ENCODE results near the gene KDM4F.

KDM4F gene

DNA sequence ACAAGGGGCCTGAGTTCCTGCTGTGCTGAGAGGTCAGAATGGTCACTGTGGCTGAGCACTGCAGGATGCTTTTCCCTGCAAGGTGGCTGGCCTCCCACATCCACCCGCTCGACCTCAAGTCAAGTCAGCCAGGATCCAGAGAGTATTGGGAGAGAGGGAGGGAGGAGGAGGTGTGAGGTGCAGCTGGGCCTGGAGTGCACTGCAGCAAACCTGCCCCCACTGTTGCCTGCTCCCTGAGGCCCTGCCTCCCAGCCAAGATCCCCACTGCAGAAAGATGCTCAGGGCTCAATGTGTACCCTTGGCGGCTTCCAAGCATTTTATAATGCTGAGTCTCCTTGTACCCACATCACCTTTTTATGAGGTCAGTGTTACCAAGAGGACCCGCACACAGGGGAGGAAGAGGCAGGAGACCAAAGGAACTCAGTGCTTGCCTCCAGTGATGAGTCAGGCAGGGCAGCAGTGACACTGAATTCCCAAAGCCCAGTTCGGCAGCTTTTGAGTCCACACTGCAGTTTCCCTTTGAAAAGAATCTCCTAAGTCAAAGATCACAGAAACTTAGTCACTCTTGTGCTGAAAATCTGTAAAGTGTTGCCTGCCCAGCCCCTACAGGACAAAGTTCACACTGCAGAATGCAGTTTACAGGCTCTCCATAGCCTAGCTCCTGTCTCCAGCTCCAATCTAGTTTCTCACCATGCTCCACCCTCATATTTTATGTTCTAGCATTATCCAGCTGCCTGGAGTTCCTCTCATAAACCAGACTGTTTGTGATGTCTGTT lies 43.5 kb downstream of the KDM4F start:
- DNase-seq: no peak

DNA sequence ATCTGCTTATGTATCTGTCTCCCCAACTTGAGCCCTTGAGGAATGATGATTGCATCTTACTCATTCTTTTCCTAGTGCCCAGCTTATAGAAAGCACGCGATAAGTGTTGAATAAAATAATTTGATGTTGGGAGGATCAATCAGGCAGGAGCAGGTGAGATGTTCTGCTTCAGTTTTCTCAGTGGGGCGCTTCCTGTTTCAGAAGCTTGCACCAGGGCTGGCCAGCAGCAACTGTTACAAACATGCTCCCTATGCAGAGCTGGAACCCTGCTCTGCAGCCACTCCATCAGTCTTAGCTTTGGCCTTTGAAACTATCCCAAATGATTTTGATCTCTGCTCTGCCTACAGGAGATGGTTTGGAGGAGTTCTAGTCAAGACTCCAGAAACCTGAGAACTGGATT lies 44.3 kb downstream of the KDM4F start:
- DNase-seq: no peak

DNA sequence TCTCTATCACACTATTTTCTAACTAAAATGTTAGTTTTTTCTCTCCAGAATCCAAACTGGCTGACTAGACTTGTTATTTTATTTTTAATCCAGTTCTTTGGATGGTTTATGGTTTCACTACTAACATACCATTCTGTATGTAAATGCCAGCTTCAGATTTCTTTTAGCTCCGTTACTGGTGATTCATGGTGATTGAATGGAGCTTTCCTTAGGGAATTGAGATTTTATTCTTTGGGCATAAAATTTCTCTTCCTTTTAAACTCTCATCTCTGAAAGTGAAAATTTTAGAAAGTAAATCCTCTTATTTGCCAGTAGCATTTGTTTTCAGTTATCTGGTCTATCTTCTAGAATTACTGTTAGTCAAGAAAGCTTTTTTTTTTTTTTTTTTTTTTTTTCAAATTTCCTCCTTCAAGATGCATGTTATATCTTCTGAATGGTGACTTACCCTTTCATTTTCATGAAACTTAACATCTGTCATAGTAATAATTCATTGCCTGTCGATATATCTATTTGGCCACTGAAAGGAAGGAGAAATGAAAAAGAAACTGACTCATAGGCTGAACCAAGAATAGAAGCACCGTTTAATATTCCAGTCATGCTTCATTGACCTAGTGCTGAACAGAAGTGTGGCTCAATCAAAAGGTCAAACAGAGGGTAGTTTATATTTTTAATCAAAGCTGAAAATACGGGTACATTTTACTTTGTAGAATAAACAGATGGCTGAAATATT lies 46.8 kb downstream of the KDM4F start:
- peak in 1 of 2 experiments; percentile 76 for DNase-seq

DNA sequence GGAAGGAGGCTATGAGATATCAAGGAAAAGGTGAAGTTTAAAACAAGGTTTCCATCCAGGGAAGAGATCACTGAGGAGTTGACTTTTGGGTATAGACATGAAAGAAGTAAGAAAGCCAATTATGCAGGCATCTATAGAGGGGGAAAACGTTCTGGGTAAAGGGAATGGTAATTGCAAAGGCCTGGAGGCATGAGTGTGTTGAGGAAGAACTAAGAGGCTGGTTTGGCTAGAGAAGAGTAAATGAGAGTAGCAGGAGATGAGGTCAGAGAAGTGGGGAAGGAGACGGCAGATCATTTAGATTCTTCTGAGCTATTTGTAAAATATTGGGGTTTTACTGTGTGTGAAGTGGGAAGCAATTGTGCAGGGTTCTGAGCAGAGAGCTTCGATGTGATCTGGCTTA lies 48.0 kb downstream of the KDM4F start:
- DNase-seq: no peak

DNA sequence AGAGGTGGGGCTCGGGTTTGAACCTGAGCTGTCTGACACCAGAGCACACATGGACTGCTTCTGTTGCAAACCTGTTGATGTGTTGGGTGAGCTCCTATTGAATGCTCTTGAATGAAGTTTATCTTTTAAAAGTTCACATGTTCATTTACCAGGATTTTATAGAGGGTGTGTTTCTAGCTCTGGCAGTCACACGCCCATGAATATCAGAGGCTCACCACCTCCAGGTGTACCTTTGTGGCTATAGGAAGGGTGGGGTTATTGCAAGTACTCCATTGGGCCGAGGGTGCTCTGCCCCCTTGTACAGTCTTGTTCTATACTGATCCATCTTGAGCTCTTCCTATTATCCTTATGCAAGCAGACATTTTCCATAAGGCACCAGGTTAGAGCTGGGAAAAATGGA lies 49.6 kb downstream of the KDM4F start:
- DNase-seq: no peak

DNA sequence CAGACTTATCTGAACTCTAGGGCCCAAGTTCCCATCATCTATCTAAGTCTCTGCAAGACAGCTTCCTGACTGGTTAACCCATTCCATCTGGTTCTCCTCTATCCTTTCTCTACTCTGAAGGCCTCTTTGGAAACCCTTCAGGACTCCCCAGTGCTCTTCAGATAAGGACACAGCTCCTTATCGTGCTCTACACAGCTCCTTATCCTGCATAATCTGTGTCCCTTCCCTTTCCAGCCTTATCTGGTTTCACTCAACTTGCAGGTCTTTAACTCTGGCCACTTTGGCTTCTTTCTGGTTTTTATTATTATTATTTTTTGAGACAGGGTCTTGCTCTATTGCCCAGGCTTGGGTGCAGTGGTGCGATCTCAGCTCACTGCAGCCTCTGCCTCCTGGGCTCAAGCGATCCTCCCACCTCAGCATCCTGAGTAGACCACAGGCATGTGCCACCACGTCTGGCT lies 51.0 kb downstream of the KDM4F start:
- no peak for DNase-seq

Measured in NCI-H446 (cell line).